WI38 (cell line): Measurements from ENCODE around the gene PCNT.
A peak's percentile ranks its signal among the peaks of the same experiment; 100 is the strongest.

Source experiments
- H3K4me3 ChIP-seq: 2 replicates; pipeline ENCODE4 v1.5.1; 2011; ENCODE audit warnings: low read depth, mild to moderate bottlenecking, control low read depth, low read length
- CTCF ChIP-seq: IDR thresholded peaks from 2 replicates; pipeline ENCODE4 v1.5.1; 2012; ENCODE audit warnings: low read depth, mild to moderate bottlenecking, control low read depth, low read length

PCNT gene

GRCh38 chr21:46454634-46455390, 130.9 kb downstream of the PCNT start:
- H3K4me3 ChIP-seq, result no peak overlapping the region
- no peak for TF ChIP-seq CTCF

GRCh38 chr21:46455575-46456385, 131.8 kb downstream of the PCNT start:
- no peak for TF ChIP-seq CTCF
- no peak overlapping the region for H3K4me3 ChIP-seq

- TF ChIP-seq CTCF, result no peak
- H3K4me3 ChIP-seq, result no peak overlapping the region
Observed at GRCh38 chr21:46456750-46457149, 132.8 kb downstream of the PCNT start.

GRCh38 chr21:46457801-46458314, 133.9 kb downstream of the PCNT start:
- H3K4me3 ChIP-seq, result peak overlapping the region; percentile 91
- TF ChIP-seq CTCF, result no peak

- TF ChIP-seq CTCF, result no peak
Observed at GRCh38 chr21:46458315-46459023, 134.5 kb downstream of the PCNT start, which contains the start of gene DIP2A. DIP2A (plus strand) TSS chr21:46458891; CDS start chr21:46459132, 241 bp downstream.

GRCh38 chr21:46459024-46459355, 135.0 kb downstream of the PCNT start:
- peak overlapping the region; percentile 82 for H3K4me3 ChIP-seq
- no peak for TF ChIP-seq CTCF

More at GRCh38 chr21:46458315-46459023, 134.5 kb downstream of the PCNT start, which contains the start of gene DIP2A:
- H3K4me3 ChIP-seq, result peak within 1 kb of the TSS; percentile 91
